GM10248 (cell line): ENCODE measurements around the gene TUBE1.

Experiments
- CTCF ChIA-PET: fragments of 300-600 bp; sonication (Branson Sonifier 250); formaldehyde crosslinking; extraction: SDS; loops from one replicate; lab custom pipeline; 2021; ENCODE audit warnings: antibody characterized with exemption; lab: Yijun Ruan, JAX
- POLR2A ChIA-PET: fragments of 350-650 bp; sonication (Branson Sonifier 250); formaldehyde crosslinking; extraction: SDS; loops from one replicate; lab custom pipeline; 2020; ENCODE audit warnings: antibody characterized with exemption; lab: Yijun Ruan, JAX
- DNase-seq: peaks from one replicate; pipeline ENCODE4 v3.0.0; 2012; ENCODE audit errors: extremely low spot score
- TF ChIP-seq, protein P1 (sequence below): IDR thresholded peaks from 2 replicates; pipeline ENCODE4 v1.5.1; 2012; ENCODE audit warnings: mild to moderate bottlenecking, low read depth; ENCODE audit errors: extremely low read depth, missing control alignments, control extremely low read depth

The TUBE1 gene

DNA sequence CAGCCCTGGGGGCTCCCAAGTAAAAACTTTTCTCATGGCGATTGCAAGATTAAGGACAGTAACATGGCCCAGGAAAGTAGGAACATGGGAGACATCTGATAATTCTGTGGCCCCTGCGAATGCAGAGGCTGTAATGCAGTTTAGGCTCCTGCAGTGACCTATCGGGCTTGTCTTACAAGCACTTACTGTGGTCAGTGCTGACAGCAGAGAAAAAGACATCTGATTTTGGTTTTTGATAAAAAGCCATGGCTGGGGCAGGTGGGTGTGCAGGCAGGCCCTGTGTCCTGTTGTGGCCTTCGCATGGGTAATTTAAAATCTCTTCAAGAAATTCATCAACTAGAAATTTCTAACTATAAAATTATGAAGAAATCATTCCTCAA is 52.7 kb downstream of the TUBE1 start:
- TF ChIP-seq, protein P1, sequence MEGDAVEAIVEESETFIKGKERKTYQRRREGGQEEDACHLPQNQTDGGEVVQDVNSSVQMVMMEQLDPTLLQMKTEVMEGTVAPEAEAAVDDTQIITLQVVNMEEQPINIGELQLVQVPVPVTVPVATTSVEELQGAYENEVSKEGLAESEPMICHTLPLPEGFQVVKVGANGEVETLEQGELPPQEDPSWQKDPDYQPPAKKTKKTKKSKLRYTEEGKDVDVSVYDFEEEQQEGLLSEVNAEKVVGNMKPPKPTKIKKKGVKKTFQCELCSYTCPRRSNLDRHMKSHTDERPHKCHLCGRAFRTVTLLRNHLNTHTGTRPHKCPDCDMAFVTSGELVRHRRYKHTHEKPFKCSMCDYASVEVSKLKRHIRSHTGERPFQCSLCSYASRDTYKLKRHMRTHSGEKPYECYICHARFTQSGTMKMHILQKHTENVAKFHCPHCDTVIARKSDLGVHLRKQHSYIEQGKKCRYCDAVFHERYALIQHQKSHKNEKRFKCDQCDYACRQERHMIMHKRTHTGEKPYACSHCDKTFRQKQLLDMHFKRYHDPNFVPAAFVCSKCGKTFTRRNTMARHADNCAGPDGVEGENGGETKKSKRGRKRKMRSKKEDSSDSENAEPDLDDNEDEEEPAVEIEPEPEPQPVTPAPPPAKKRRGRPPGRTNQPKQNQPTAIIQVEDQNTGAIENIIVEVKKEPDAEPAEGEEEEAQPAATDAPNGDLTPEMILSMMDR = no peak
- POLR2A ChIA-PET = no interaction called here
- no peak for DNase-seq
- CTCF ChIA-PET = interaction anchor here (1.4 to 4.8 kb wide), 2 partner anchors 8 to 24 kb away, joined by 3 to 34 read pairs; no protein-coding TSS in a partner anchor

DNA sequence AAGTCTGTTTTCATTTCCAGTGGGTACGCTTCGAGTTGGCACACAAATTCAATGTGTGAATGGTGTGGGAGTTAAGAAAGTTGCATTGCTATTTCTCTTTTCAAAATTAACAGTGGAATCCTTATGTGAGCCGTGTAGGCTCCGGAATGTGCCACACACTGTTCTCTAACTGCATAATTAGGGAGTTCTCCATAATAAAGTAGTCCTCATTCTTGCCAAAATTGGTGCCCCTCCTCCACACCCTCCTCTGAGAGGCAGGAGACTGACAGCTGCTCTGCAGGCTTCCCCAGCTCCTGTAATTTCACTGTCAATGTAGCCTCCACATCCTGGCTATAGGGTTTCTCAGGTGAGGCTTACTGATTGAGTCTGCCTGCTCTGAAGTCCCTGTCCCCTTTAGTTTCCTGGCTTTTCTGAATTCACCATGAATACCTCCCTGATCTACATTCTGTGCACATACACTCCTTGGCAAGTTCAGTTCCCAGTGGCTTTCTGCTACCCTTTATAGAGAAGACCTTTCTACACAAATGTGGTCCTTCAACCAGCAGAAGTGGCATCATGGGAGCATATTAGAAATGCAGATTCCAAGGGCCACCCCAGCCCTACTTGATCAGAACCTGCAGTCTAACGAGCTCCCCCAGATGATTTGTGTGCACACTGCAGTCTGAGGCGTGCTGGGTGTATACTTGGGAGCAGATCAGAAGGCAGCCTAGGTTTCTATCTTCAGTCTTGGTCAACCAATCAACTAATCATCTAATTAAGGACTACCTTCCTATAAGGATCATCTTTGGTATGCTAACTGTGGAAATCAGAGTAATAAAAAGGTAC is 53.3 kb downstream of the TUBE1 start:
- no peak for DNase-seq
- ChIA-PET POLR2A (no interaction called here), CTCF (interaction anchor here (1.3 to 4.8 kb wide), 3 partner anchors 9 to 324 kb away, joined by 3 to 34 read pairs (median 4); no protein-coding TSS in a partner anchor)
- TF ChIP-seq, protein P1 = no peak

DNA sequence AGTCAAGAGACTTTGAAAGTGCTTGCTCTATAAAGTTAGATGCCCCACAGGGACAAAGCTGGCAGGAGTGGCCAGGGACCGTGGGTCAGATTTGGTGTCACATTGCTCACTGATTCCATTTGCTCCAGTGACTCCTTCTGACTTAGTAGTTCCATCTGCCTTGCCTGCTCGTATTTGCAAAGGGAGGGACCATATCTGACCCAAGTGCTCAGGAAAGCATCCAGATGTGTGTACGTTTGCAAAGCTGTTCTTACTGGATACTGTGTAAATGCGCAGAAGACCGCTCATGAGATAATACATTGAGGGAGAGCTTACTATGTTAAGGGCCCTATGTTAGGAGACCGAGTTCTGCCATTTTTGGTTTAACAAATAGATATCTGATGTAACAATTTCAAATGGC is 54.6 kb downstream of the TUBE1 start:
- TF ChIP-seq, protein P1 = no peak
- CTCF ChIA-PET = interaction anchor here (0.8 to 4.8 kb wide), 4 partner anchors 9 to 322 kb away, joined by 3 to 34 read pairs (median 4); no protein-coding TSS in a partner anchor
- POLR2A ChIA-PET = no interaction called here
- DNase-seq = no peak

DNA sequence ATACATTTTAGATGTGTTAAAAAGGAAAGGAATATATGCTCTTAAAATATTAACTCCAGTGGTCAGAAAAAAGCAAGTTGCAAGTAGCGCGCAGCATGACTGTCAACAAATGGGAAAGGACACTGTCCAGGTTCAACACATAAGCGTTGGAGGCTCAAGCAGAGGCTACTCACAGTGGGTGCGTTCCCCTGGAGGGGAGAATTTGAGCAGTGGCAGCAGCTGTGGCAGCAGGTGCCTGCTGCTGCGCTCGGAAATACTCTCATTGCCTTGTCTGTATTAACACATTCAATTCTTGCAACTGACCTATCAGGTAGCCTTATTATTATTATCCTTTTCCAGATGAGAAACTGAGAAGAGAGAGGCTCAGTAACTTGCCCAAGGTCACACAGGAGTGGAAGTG is 55.3 kb downstream of the TUBE1 start:
- no peak for DNase-seq
- TF ChIP-seq, protein P1 = no peak
- POLR2A ChIA-PET = no interaction called here
- CTCF ChIA-PET = interaction anchor here (1.2 to 4.8 kb wide), 2 partner anchors 8 to 11 kb away, joined by 3 to 34 read pairs; no protein-coding TSS in a partner anchor

DNA sequence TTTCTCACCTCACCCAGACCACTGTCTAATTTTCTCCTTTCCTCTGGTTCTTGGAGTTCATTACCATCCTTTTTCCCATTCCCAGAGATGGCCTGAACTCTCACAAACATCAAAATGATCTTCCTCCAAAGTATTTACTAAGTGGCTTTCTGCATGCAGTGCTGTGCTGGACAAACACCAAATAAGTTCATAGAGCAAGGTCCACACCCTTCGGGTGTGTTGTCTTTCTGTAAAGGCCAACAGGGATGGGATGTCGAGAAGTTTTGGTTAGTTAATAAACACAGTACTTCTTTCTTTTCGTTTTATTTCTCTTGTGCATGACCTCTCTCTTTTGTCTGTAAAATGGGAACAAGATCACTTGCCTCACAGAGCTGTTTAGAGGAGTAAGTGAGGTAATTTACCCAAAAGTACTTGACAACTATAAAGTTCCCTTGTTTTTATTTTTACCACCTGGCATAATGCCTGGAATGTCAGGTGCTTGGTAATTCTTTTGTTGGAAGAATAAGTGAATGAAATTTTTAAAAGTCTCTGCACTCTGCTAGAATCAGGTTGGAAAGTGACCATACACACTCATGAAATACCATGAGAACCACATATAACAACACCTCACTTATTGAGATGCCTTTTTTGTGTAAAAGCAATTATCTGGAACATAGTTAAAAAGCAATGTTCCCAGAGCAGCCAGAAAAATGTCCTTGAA is 56.2 kb downstream of the TUBE1 start:
- DNase-seq = no peak
- TF ChIP-seq, protein P1 = no peak
- POLR2A ChIA-PET = no interaction called here
- CTCF ChIA-PET = interaction anchor here (4.8 kb wide), 1 partner anchor 12 kb away, joined by 34 read pairs; no protein-coding TSS in a partner anchor

DNA sequence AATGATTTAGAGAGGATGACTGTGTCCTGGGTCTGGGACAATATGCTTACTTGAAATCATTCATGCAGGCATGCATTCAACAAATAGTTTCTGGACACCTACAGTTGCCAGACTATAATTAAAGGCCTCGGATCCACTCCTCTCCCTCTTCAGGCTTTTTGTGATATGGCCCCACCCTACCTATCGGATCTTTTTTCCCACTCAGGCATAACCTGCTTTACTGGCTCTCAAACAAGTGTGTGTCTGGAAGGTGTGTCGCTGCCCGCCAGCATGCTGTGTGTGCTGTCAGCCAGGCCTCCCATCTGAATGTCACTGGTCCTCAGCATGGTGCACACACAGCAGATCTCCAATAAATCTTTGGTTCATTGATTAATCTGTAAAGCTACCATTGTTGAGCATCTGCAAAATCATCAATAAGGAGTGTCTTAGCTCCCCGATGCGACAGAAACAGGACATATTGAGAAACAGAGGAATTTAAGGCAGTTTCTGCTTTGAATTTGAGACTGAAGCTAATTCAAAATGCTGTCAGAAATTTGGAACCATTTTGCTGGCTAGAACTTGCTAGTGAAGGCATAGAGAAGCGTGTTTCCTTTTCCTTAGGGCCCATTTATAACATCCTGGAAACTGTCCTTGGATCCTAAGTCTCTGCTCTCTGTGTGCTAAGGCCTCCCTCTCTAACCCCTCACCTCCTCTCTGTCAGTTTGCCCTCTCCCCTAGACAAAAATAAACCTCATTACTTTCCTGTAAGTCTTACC is 56.9 kb downstream of the TUBE1 start:
- CTCF ChIA-PET = interaction anchor here (4.8 kb wide), 1 partner anchor 12 kb away, joined by 34 read pairs; no protein-coding TSS in a partner anchor
- TF ChIP-seq, protein P1 = no peak
- POLR2A ChIA-PET = no interaction called here
- DNase-seq = no peak
